PFSK-1 (cell line): ENCODE measurements around the gene NOL3.

Experiments
- REST ChIP-seq, 2 experiments: IDR thresholded peaks; 2 replicates each; pipeline versions ENCODE4 v1.6.1 to v1.8.0; 2011 to 2012; ENCODE audit warnings: low read depth in 2 of 2, low read length in 2 of 2, control low read depth in 1 of 2, inconsistent platforms in 1 of 2, mild to moderate bottlenecking in 1 of 2, moderate library complexity in 1 of 2; ENCODE audit not compliant: insufficient read depth in 1 of 2
- SIN3A ChIP-seq: IDR thresholded peaks from 2 replicates; pipeline ENCODE4 v1.6.1; 2012; ENCODE audit warnings: mild to moderate bottlenecking, low read length, moderate library complexity, borderline replicate concordance; ENCODE audit not compliant: insufficient read depth
- TAF1 ChIP-seq: IDR thresholded peaks from 2 replicates; pipeline ENCODE4 v1.6.1; 2012; ENCODE audit warnings: low read length, control low read depth, borderline replicate concordance; ENCODE audit not compliant: insufficient read depth

GRCh38 chr16:67144943-67145342 is 25.4 kb upstream of the NOL3 start:
- TF ChIP-seq SIN3A = no peak
- TF ChIP-seq REST (IDR thresholded peaks at IDR 0.05; ENCODE audit: insufficient read depth in 1 of 2, low read depth in 2 of 2, low read length in 2 of 2) = no peak
- TF ChIP-seq TAF1 = no peak
